Activated naive CD8-positive, alpha-beta T cell treated with anti-CD3 and anti-CD28 coated beads, Interleukin-2, amount 10 ng/mL, durations not matched to agents 7 days and 5 days (primary cell): ENCODE measurements around the gene BLM. TPM values are rescaled to one million over a fixed set of nuclear protein-coding genes. Genes with fewer than 3 reads are reported as not detected.
"Not testable (repeated sequence)": the region's sequence is repeated elsewhere in the genome, so short reads cannot be mapped to it uniquely, and the experiment has no call there.

Source experiments
- ATAC-seq: fragments of 150-1000 bp; cut with Tn5 transposase; one replicate; pipeline ENCODE4 v1.10.0; 2021; ENCODE audit warnings: low read depth, moderate library complexity
- POLR2A ChIA-PET: fragments of 350-600 bp; sonication (Branson Sonifier 250); formaldehyde crosslinking; loops from one replicate; lab custom pipeline; 2021; ENCODE audit warnings: antibody characterized with exemption; lab: Charles Lee
- DNase-seq: peaks from one replicate; pipeline ENCODE4 v3.0.0; 2021
- H3K27ac Mint-ChIP-seq: one replicate; pipeline ENCODE4 v1.8.0; 2022; ENCODE audit warnings: mild to moderate bottlenecking, mixed read lengths
- H3K27me3 Mint-ChIP-seq: one replicate; pipeline ENCODE4 v1.8.0; 2022; ENCODE audit warnings: mild to moderate bottlenecking, moderate library complexity, mixed read lengths
- H3K36me3 Mint-ChIP-seq: one replicate; pipeline ENCODE4 v1.8.0; 2021; ENCODE audit warnings: mild to moderate bottlenecking, mixed read lengths
- H3K4me1 Mint-ChIP-seq: one replicate; pipeline ENCODE4 v1.8.0; 2021; ENCODE audit warnings: mixed read lengths
- H3K4me3 Mint-ChIP-seq: one replicate; pipeline ENCODE4 v1.8.0; 2022; ENCODE audit warnings: mild to moderate bottlenecking, moderate library complexity, mixed read lengths
- H3K9me3 Mint-ChIP-seq: one replicate; pipeline ENCODE4 v1.8.0; 2021; ENCODE audit warnings: mixed read lengths
- total RNA-seq, 2 experiments: library from RNA; stranded (reverse); gene quantifications; one replicate each; pipeline ENCODE4 v1.2.3, GENCODE V29; 2021

Gene BLM
- 10 to 100 TPM; 36.6 to 41.0 TPM for total RNA-seq

GRCh38 chr15:90716976-90717821, at the start of gene BLM:
BLM (plus strand) TSS chr15:90717346; CDS start chr15:90747393, 30,047 bp downstream.
- Mint-ChIP-seq H3K9me3 (no peaks in the 10 kb centered on the region), H3K27me3 (no peaks in the 10 kb centered on the region), H3K4me3 (peak within 1 kb of the TSS; percentile 96), H3K27ac (peak within 1 kb of the TSS; percentile 92), H3K36me3 (peaks cover 12% of the 10 kb centered on the region), H3K4me1 (peaks cover 22% of the 10 kb centered on the region)
- ATAC-seq (peak; percentile 99), DNase-seq (peak; percentile 93)
- POLR2A ChIA-PET: interaction anchor here (0.5 to 2.0 kb wide), 39 partner anchors 10 to 976 kb away, joined by 3 to 17 read pairs (median 4); partner anchors contain the start of genes MAN2A2, RCCD1 and UNC45A

- POLR2A ChIA-PET: interaction anchor here (0.6 to 4.9 kb wide), 3 partner anchors 10 to 23 kb away, joined by 4 to 49 read pairs (median 4); no protein-coding TSS in a partner anchor
Measured at GRCh38 chr15:90667755-90668345, 49.3 kb upstream of the BLM start.

GRCh38 chr15:90670631-90671030, 46.5 kb upstream of the BLM start:
- not testable (repeated sequence) for ATAC-seq, H3K27ac Mint-ChIP-seq
- POLR2A ChIA-PET: interaction anchor here (1.1 kb wide), 1 partner anchor 46 kb away, joined by 3 read pairs; the partner anchor contains the start of gene BLM

More at GRCh38 chr15:90667755-90668345, 49.3 kb upstream of the BLM start:
- ATAC-seq, H3K27me3 Mint-ChIP-seq, H3K9me3 Mint-ChIP-seq: not testable (repeated sequence)
- Mint-ChIP-seq H3K4me1 (peaks cover 33% of the 10 kb centered on the region), H3K4me3 (peak overlapping the region; percentile 8), H3K27ac (peak overlapping the region; percentile 97), H3K36me3 (peaks cover 24% of the 10 kb centered on the region)
- DNase-seq: peak; percentile 3

GRCh38 chr15:90671216-90671615, 45.9 kb upstream of the BLM start:
- ATAC-seq (no peak), DNase-seq (no peak)
- H3K4me1 Mint-ChIP-seq: peaks cover 25% of the 10 kb centered on the region
- H3K27me3 Mint-ChIP-seq: peaks cover 6% of the 10 kb centered on the region
- POLR2A ChIA-PET: no interaction called here
- H3K4me3 Mint-ChIP-seq: no peak overlapping the region
- no peak overlapping the region for H3K27ac Mint-ChIP-seq
- peaks cover 14% of the 10 kb centered on the region for H3K36me3 Mint-ChIP-seq
- peaks cover 1% of the 10 kb centered on the region for H3K9me3 Mint-ChIP-seq

More at GRCh38 chr15:90670631-90671030, 46.5 kb upstream of the BLM start:
- H3K27me3 Mint-ChIP-seq, H3K4me3 Mint-ChIP-seq, H3K9me3 Mint-ChIP-seq: not testable (repeated sequence)
- H3K4me1 Mint-ChIP-seq: peaks cover 29% of the 10 kb centered on the region
- DNase-seq: peak; percentile 16
- H3K36me3 Mint-ChIP-seq: peaks cover 14% of the 10 kb centered on the region

GRCh38 chr15:90673357-90673756, 43.8 kb upstream of the BLM start:
- H3K27ac Mint-ChIP-seq, ATAC-seq, DNase-seq, H3K4me3 Mint-ChIP-seq, H3K9me3 Mint-ChIP-seq, H3K27me3 Mint-ChIP-seq: not testable (repeated sequence)
- peaks cover 23% of the 10 kb centered on the region for H3K4me1 Mint-ChIP-seq
- POLR2A ChIA-PET: interaction anchor here (1.5 kb wide), 1 partner anchor 8 kb away, joined by 3 read pairs; no protein-coding TSS in a partner anchor
- peaks cover 16% of the 10 kb centered on the region for H3K36me3 Mint-ChIP-seq

- Mint-ChIP-seq H3K27me3 (peaks cover 6% of the 10 kb centered on the region), H3K9me3 (peaks cover 3% of the 10 kb centered on the region), H3K4me3 (no peak overlapping the region), H3K36me3 (peaks cover 15% of the 10 kb centered on the region), H3K4me1 (peaks cover 28% of the 10 kb centered on the region), H3K27ac (no peak overlapping the region)
- POLR2A ChIA-PET: interaction anchor here (1.5 kb wide), 1 partner anchor 9 kb away, joined by 3 read pairs; no protein-coding TSS in a partner anchor
- no peak for ATAC-seq
- peak; percentile 2 for DNase-seq
Measured at GRCh38 chr15:90674476-90674875, 42.7 kb upstream of the BLM start.

- Mint-ChIP-seq H3K4me1 (peaks cover 31% of the 10 kb centered on the region), H3K36me3 (peaks cover 13% of the 10 kb centered on the region), H3K27me3 (peaks cover 5% of the 10 kb centered on the region), H3K27ac (peak overlapping the region; percentile 30), H3K4me3 (no peak overlapping the region), H3K9me3 (peaks cover 3% of the 10 kb centered on the region)
- POLR2A ChIA-PET: interaction anchor here (0.8 to 4.8 kb wide), 2 partner anchors 10 to 23 kb away, joined by 4 to 49 read pairs; no protein-coding TSS in a partner anchor
- DNase-seq: no peak
- no peak for ATAC-seq
Measured at GRCh38 chr15:90675464-90675863, 41.7 kb upstream of the BLM start.

GRCh38 chr15:90677807-90678790, 39.0 kb upstream of the BLM start:
- ATAC-seq: peak; percentile 90
- peak overlapping the region; percentile 95 for H3K27ac Mint-ChIP-seq
- peaks cover 2% of the 10 kb centered on the region for H3K9me3 Mint-ChIP-seq
- peaks cover 11% of the 10 kb centered on the region for H3K36me3 Mint-ChIP-seq
- H3K27me3 Mint-ChIP-seq: no peaks in the 10 kb centered on the region
- peak overlapping the region; percentile 79 for H3K4me3 Mint-ChIP-seq
- DNase-seq: peak; percentile 26
- H3K4me1 Mint-ChIP-seq: peaks cover 35% of the 10 kb centered on the region
- POLR2A ChIA-PET: interaction anchor here (0.7 to 4.8 kb wide), 12 partner anchors 13 to 254 kb away, joined by 3 to 49 read pairs (median 5); partner anchors contain the start of gene BLM

- POLR2A ChIA-PET: interaction anchor here (4.8 kb wide), 1 partner anchor 14 kb away, joined by 49 read pairs; no protein-coding TSS in a partner anchor
- peaks cover 9% of the 10 kb centered on the region for H3K36me3 Mint-ChIP-seq
- peaks cover 2% of the 10 kb centered on the region for H3K9me3 Mint-ChIP-seq
- H3K4me1 Mint-ChIP-seq: peaks cover 34% of the 10 kb centered on the region
- no peak overlapping the region for H3K27ac Mint-ChIP-seq
- DNase-seq (no peak), ATAC-seq (no peak)
- no peaks in the 10 kb centered on the region for H3K27me3 Mint-ChIP-seq
- no peak overlapping the region for H3K4me3 Mint-ChIP-seq
Measured at GRCh38 chr15:90679959-90680358, 37.2 kb upstream of the BLM start.

GRCh38 chr15:90680371-90680935, 36.7 kb upstream of the BLM start:
- Mint-ChIP-seq H3K36me3 (peaks cover 10% of the 10 kb centered on the region), H3K4me1 (peaks cover 35% of the 10 kb centered on the region), H3K4me3 (no peak overlapping the region), H3K9me3 (peaks cover 2% of the 10 kb centered on the region), H3K27me3 (no peaks in the 10 kb centered on the region), H3K27ac (peak overlapping the region; percentile 57)
- POLR2A ChIA-PET: no interaction called here
- DNase-seq (peak; percentile 24), ATAC-seq (no peak)

GRCh38 chr15:90681056-90681455, 36.1 kb upstream of the BLM start:
- H3K4me1 Mint-ChIP-seq: peaks cover 36% of the 10 kb centered on the region
- no peak overlapping the region for H3K27ac Mint-ChIP-seq
- no peak for ATAC-seq

GRCh38 chr15:90681480-90681879, 35.7 kb upstream of the BLM start:
- Mint-ChIP-seq H3K27ac (no peak overlapping the region), H3K4me1 (peaks cover 38% of the 10 kb centered on the region), H3K36me3 (peaks cover 9% of the 10 kb centered on the region), H3K9me3 (peaks cover 2% of the 10 kb centered on the region), H3K4me3 (no peak overlapping the region), H3K27me3 (no peaks in the 10 kb centered on the region)
- POLR2A ChIA-PET: no interaction called here
- ATAC-seq (no peak), DNase-seq (peak; percentile 22)

More at GRCh38 chr15:90681056-90681455, 36.1 kb upstream of the BLM start:
- H3K4me3 Mint-ChIP-seq: no peak overlapping the region
- H3K36me3 Mint-ChIP-seq: peaks cover 11% of the 10 kb centered on the region
- peak; percentile 18 for DNase-seq
- H3K27me3 Mint-ChIP-seq: no peaks in the 10 kb centered on the region
- H3K9me3 Mint-ChIP-seq: peaks cover 2% of the 10 kb centered on the region
- POLR2A ChIA-PET: no interaction called here
